ENCODE results near the gene EIF3B.

Gene EIF3B

DNA sequence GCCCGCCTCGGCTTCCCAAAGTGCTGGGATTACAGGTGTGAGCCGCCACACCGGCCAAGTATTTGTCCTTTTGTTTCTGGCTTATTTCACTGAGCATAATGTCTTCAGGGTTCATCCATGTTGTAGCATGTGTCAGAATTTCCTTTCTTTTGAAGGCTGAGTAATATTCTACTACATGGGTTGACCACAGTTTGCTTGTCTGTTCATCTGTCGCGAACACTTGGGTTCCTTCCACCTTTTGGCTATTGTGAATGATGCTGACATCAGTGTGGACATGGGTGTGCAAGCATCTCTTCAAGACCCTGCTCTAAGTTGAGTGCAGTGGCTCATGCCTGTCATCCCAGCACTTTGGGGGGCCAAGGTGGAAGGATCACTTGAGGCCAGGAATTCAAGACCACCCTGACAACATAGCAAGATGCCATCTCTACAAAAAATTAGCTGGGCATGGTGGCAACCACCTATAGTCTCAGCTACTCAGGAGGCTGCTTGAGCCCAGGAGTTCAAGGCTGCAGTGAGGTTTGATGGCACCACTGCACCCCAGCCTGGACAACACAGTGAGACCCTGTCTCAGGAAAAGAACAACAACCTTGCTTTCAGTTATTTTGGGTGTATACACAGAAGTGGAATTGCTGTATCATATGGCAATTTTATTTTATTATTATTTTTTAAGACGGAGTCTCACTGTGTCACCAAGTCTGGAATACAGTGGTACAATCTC lies 65.7 kb downstream of the EIF3B start:
- peaks cover 27% of the 10 kb centered on the region for H3K4me1 Mint-ChIP-seq
- H3K9me3 Mint-ChIP-seq: no peaks in the 10 kb centered on the region
- H3K27ac Mint-ChIP-seq: no peak overlapping the region
- no peaks in the 10 kb centered on the region for H3K36me3 Mint-ChIP-seq
- no peaks in the 10 kb centered on the region for H3K27me3 Mint-ChIP-seq
- no peak overlapping the region for H3K4me3 Mint-ChIP-seq

DNA sequence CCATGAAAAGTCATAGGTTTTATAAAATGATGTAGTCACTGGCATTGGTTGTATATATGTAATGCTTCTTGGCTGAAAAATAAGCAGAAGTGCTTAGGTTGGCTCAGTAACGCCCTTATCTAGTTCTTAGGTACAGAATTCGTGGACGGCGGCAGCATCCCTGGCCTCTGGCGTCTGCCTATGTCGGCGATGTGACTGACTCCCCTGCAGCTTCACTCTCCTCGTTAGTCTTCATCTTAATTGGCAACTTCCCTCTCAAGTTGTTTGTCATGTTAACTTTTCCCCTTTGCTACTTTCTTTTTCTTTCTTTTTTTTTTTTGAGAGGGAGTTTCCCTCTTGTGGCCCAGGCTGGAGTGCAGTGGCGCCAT lies 67.3 kb downstream of the EIF3B start:
- Mint-ChIP-seq H3K9me3 (no peaks in the 10 kb centered on the region), H3K27ac (no peak overlapping the region), H3K36me3 (no peaks in the 10 kb centered on the region), H3K27me3 (no peaks in the 10 kb centered on the region), H3K4me3 (no peak overlapping the region), H3K4me1 (peaks cover 24% of the 10 kb centered on the region)

DNA sequence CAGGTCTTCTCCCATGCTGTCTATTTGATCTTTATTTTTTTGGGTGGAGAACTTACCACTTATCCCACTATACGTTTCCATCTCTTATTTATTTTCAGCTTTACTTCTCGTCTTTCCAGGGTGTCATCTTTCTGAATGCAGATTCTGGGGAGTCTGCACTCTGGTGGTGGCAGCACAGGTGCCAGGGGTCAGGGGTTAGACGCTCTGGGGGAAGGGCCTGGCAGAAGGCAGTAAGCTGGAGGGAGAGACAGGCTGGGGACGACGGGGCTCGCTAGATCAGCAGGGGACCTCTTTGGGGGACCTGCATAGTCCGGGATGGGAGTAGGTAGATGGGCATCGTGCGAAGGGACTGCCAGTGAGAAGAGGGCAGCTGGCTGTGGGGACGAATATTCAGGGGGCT lies 71.1 kb downstream of the EIF3B start:
- H3K36me3 Mint-ChIP-seq: peaks cover 3% of the 10 kb centered on the region
- no peaks in the 10 kb centered on the region for H3K27me3 Mint-ChIP-seq
- no peak overlapping the region for H3K4me3 Mint-ChIP-seq
- no peak overlapping the region for H3K27ac Mint-ChIP-seq
- peaks cover 13% of the 10 kb centered on the region for H3K4me1 Mint-ChIP-seq
- peaks cover under 1% of the 10 kb centered on the region for H3K9me3 Mint-ChIP-seq

All from activated naive CD4-positive, alpha-beta T cell treated with anti-CD3 and anti-CD28 coated beads, Interleukin-2, amount 50 U/mL, for 24 hours (primary cell).